Activated CD8-positive, alpha-beta memory T cell treated with anti-CD3 and anti-CD28 coated beads for 36 hours (primary cell): Measurements from ENCODE around the gene IMPA2. TPM values are rescaled to one million over a fixed set of nuclear protein-coding genes. Genes with fewer than 3 reads are reported as not detected.

Experiments used
- CTCF ChIA-PET: fragments of 350-600 bp; sonication (Branson Sonifier 250); formaldehyde crosslinking; loops from one replicate; lab custom pipeline; 2021; ENCODE audit warnings: antibody characterized with exemption; lab: Charles Lee
- POLR2A ChIA-PET: fragments of 350-600 bp; sonication (Branson Sonifier 250); formaldehyde crosslinking; loops from one replicate; lab custom pipeline; 2021; ENCODE audit warnings: antibody characterized with exemption; lab: Charles Lee
- total RNA-seq, 2 experiments: library from RNA; stranded (reverse); gene quantifications; one replicate each; pipeline ENCODE4 v1.2.3, GENCODE V29; 2021

IMPA2 gene
- total RNA-seq, 2 experiments from 2014 or later, result 17.4 to 19.5 TPM

DNA sequence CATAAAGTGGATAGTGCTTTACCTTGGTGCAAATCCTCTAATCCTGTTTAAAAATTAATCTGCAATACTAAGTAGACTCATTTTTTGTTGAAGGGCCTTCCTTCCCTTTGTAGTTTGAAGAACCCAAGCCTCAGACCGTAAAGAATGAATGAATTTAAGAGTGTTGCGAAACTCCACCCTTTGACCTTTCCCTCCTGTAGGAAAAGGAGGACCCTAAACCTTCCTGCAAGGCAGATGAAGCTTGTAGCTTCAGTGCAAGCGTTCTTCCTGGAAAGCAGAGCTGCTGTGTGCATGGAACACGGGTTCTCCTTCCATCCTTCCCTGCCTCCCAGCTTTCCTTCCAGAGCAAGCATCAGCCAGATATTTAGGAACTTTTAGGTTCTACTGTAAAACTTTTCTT lies 1.7 kb downstream of the IMPA2 start:
- POLR2A ChIA-PET, result no interaction called here
- CTCF ChIA-PET, result no interaction called here

- CTCF ChIA-PET, result no interaction called here
- POLR2A ChIA-PET, result no interaction called here
Observed at GRCh38 chr18:11983592-11983991, 2.3 kb downstream of the IMPA2 start.

- CTCF ChIA-PET, result no interaction called here
- POLR2A ChIA-PET, result no interaction called here
Observed at GRCh38 chr18:11984091-11984490, 2.8 kb downstream of the IMPA2 start.

- ChIA-PET POLR2A (no interaction called here), CTCF (no interaction called here)
Observed at GRCh38 chr18:11985586-11985985, 4.3 kb downstream of the IMPA2 start.

DNA sequence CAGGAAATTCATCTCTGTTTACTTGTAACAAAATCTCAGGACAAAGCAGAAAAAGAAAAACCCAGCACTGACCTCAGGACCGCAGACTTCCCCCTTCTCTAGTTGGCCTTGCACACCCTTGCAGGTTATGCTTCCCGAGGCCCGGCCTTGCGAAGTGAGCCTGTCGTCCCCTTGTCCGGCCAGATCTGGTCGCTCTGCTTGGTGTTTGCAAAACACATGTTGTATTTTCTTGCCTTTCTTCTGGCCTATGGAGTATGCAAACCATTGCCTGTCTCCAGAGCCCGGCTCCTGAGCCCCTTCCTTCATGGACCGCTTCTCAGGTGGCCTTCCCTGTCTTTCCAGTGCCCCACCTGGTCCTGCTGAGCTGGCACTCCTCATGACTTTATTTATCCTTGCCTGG lies 4.8 kb downstream of the IMPA2 start:
- POLR2A ChIA-PET, result no interaction called here
- CTCF ChIA-PET, result no interaction called here

- CTCF ChIA-PET, result no interaction called here
- POLR2A ChIA-PET, result interaction anchor here (0.6 kb wide), 1 partner anchor 42 kb away, joined by 4 read pairs; no protein-coding TSS in a partner anchor
Observed at GRCh38 chr18:11987527-11987926, 6.2 kb downstream of the IMPA2 start.

DNA sequence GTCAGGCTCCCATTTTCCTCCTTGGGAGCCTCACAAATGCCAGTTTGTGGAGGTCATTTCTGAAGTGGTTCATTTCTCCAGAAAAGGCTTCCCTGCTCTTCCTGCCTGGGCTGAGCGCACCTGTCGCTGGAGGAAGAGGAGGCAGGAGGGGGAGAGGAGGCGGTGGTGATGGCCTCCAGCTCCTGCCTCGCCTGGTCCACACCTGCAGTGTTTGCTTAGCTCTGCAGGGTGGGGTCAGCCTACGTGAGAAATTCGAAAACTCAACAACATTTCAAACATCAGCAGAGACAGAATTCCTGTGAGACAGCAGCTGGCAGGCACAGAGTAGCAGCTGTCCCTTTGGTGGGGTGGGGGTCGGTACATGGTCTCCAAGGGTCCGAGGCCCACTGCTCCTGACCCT lies 7.9 kb downstream of the IMPA2 start:
- ChIA-PET POLR2A (interaction anchor here (0.5 kb wide), 1 partner anchor 9 kb away, joined by 6 read pairs; no protein-coding TSS in a partner anchor), CTCF (no interaction called here)

DNA sequence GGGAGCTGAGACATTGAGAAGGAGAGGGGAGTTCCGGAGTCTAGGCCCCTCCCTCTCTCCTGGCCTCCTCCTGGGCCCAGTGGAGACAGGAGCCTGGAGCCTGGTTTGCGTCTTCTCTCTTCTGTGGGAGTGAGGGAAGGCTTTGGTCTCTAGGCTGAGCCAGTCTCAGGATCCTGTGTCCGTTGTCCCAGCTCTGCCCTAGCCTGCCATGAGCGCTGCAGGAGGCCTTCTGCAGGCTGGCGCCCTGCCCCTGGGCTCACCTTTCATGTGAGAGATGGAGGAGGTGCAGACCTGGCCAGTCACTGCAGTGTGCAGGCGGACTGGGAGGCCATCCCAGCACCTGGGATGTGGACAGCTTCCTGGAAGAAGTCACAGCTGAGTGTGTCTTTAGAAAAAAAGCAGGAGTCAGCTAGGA lies 8.7 kb downstream of the IMPA2 start:
- POLR2A ChIA-PET, result no interaction called here
- CTCF ChIA-PET, result no interaction called here

GRCh38 chr18:11990539-11990938 lies 9.2 kb downstream of the IMPA2 start:
- ChIA-PET POLR2A (no interaction called here), CTCF (interaction anchor here (0.8 kb wide), 1 partner anchor 48 kb away, joined by 4 read pairs; no protein-coding TSS in a partner anchor)

- ChIA-PET CTCF (interaction anchor here (0.8 kb wide), 1 partner anchor 47 kb away, joined by 4 read pairs; no protein-coding TSS in a partner anchor), POLR2A (interaction anchor here (0.5 kb wide), 1 partner anchor 11 kb away, joined by 3 read pairs; no protein-coding TSS in a partner anchor)
Observed at GRCh38 chr18:11991021-11991795, 9.9 kb downstream of the IMPA2 start.

- ChIA-PET POLR2A (no interaction called here), CTCF (interaction anchor here (7.8 kb wide), 1 partner anchor 54 kb away, joined by 59 read pairs; no protein-coding TSS in a partner anchor)
Observed at GRCh38 chr18:11992096-11992790, 10.9 kb downstream of the IMPA2 start.

DNA sequence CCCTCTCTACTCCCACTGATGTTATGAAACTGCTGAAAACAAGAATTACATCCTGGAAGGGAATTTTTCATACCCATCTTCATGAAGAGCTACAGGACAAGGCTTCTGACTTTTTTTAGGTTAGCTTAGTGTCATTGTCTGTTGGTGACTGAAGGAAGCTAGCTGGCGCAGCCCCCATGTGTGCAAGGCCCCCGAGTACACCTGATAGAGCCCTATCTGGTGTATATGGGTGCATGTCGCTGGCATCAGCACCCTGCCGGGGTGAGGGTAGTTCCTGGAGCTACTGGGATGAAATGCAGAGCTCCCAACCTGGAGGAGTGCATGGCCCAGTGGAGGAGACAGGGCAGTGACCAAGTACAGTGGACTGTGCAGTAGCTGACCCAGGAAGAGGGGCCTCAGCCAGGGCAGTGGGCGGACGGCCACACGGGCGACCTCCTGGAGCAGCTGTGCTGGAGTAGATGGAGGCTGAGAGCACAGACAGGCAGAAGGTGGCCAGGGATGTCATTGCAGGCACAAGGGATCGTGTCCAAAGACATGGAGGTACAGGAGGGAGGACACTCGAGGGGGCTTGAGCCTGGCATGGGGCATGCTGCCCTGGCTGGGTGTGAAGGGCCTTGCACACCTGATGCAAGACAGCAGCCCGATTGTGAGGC lies 12.1 kb downstream of the IMPA2 start:
- CTCF ChIA-PET, result interaction anchor here (7.8 kb wide), 1 partner anchor 55 kb away, joined by 59 read pairs; no protein-coding TSS in a partner anchor
- POLR2A ChIA-PET, result interaction anchor here (0.6 kb wide), 1 partner anchor 11 kb away, joined by 11 read pairs; no protein-coding TSS in a partner anchor

DNA sequence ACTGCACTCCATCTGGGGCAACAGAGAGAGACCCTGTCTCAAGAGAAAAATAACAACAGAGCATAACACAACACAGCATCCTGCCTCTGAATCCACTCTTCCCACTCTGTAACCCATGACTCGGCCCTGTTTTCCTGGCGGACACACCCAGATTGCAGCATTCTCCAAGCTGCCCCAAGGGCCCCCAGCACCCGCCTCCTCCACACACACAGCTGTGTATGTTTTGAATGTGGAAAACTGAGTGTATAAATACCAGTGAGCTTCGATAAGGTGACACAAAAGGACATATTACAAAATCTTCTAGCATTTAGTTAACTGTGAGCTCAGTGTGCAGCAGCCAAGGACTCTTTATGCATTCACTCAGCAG lies 13.0 kb downstream of the IMPA2 start:
- POLR2A ChIA-PET, result no interaction called here
- CTCF ChIA-PET, result interaction anchor here (1.2 to 7.8 kb wide), 3 partner anchors 14 to 59 kb away, joined by 3 to 59 read pairs (median 5); partner anchors contain the start of gene IMPA2

DNA sequence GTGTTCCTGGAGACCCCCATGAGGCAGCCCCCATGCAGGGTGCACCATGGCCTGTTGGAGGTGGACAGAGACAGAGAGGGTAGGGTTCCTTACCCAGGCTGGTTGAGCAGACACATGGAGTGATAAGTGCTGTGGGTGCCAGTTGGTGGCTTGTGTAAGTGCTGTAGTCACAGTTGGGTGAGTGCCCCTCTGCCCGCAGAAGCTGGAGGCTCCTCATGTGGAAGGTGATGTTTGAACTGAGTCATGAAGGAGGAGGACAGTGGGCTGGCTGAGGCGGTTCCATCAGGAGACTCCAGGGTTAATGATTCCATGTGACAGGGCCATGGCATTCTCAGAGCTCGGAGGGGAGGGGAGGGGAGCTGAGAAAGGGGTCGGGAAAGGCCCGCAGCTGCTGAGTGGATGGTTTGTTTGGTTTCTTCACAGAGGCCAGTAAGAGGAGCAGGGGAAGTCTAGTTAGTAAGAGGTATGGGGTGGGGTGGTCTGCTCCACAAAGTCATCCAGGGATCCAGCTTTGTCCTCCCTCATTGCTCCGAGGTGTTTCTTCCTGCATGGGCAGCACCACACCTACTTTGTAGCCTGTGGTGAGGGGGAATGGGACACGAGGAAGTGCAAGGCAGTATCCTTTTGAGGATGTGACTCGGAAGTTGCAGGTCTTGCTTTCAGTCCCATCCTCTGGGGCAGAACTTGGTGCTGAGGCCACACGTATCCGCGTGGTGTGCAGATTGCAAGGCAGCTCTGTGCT lies 13.6 kb downstream of the IMPA2 start:
- ChIA-PET CTCF (interaction anchor here (0.8 to 7.8 kb wide), 8 partner anchors 14 to 63 kb away, joined by 3 to 59 read pairs (median 4); partner anchors contain the start of gene IMPA2), POLR2A (interaction anchor here (1.2 to 1.5 kb wide), 2 partner anchors 13 to 14 kb away, joined by 3 read pairs; no protein-coding TSS in a partner anchor)

DNA sequence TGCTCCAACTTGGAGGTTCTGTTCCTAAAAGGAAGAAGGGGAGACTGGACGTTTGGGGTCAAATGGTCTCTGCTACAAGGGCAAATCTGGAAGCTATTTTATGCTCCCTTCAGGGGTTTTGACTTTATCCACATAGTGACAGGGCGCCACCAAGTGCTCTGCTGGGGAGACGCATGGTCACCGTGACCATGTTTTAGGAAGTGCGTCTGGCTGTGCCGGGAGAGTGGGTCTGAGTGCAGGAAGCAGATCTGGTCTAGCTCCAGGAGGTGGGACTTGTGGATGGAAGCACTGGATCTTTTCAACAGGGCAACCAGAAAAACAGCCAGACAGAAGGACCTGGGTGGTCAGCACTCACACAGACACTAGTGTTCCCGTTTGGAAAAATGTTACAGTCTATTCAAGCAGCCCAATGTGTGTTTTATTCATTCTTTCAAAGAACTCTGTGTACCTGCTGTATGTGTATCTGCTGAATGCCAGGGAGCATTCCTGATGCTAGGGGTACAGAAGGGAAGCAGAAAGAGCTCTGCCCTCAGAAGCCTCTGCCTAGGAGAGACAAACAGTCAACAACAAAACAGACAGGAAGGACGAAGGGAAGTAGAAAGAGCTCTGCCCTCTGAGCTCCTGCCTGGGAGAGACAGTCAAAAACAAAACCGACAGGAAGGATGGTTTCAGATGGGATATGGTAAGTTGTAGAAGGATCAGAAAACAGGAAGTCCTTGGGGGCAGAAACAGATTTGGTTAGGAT lies 14.3 kb downstream of the IMPA2 start:
- ChIA-PET POLR2A (interaction anchor here (0.6 to 1.5 kb wide), 3 partner anchors 14 to 954 kb away, joined by 3 to 4 read pairs (median 3); no protein-coding TSS in a partner anchor), CTCF (interaction anchor here (0.6 to 7.8 kb wide), 10 partner anchors 8 to 64 kb away, joined by 3 to 59 read pairs (median 4); partner anchors contain the start of gene IMPA2)

- CTCF ChIA-PET, result interaction anchor here (0.6 to 7.8 kb wide), 7 partner anchors 8 to 63 kb away, joined by 3 to 59 read pairs (median 3); no protein-coding TSS in a partner anchor
- POLR2A ChIA-PET, result interaction anchor here (0.6 to 1.5 kb wide), 3 partner anchors 14 to 953 kb away, joined by 3 to 4 read pairs (median 3); no protein-coding TSS in a partner anchor
Observed at GRCh38 chr18:11996190-11996754, 15.0 kb downstream of the IMPA2 start.

- ChIA-PET POLR2A (no interaction called here), CTCF (interaction anchor here (0.6 to 7.8 kb wide), 4 partner anchors 44 to 58 kb away, joined by 3 to 59 read pairs (median 10); no protein-coding TSS in a partner anchor)
Observed at GRCh38 chr18:11996907-11997306, 15.6 kb downstream of the IMPA2 start.
